RWPE1 (cell line): Measurements from ENCODE around the gene PIPOX.

ENCODE experiments used
- CTCF ChIA-PET: fragments of 350-600 bp; sonication (Branson Sonifier 250); formaldehyde crosslinking; extraction: SDS; loops from one replicate; lab custom pipeline; 2021; lab: Yijun Ruan, JAX
- POLR2A ChIA-PET: fragments of 400-600 bp; formaldehyde crosslinking; extraction: SDS; loops from one replicate; lab custom pipeline; 2020; ENCODE audit warnings: antibody characterized with exemption; ENCODE audit not compliant: low non-redundant PET; lab: Yijun Ruan, JAX
- DNase-seq: peaks from one replicate; pipeline ENCODE4 v3.0.0; 2012; ENCODE audit warnings: low spot score
- H3K27ac ChIP-seq: fragments of 450-650 bp; 2 replicates; pipeline ENCODE4 v1.5.1; 2017
- TF ChIP-seq, protein P1 (sequence below): fragments of 450-650 bp; conservative IDR thresholded peaks from 2 replicates; pipeline ENCODE4 v1.5.1; 2017; ENCODE audit warnings: low read depth, mild to moderate bottlenecking

PIPOX gene

DNA sequence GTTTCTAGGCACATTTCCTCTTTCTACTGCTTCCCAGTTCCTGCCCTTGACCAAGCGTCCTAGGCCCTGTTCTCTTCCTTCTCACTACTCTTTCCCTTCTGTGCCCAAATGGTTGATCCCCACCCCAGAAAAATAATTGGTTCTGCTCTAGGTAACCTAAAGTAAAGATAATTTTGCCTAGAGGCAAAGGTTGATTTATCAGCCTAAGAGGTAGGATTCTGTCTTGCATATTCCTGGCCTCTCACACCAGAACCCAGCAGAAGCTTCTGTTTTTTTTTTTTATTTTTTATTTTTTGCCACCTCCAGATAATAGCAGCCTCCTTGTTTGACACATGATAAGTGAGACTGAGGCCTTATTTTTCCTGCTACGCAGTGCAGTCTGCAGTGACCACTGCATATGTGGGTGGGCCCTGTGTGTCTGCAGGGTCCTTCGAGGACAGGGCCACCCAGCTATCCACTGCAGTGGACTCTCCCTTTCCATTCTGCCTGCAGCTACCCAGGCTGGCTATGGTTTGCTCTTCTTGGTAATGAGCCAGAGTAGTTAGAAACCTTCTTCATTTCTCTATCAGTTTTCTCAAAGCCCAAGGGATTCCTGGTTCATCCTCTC, 701 bp downstream of the PIPOX start:
- TF ChIP-seq, protein P1, sequence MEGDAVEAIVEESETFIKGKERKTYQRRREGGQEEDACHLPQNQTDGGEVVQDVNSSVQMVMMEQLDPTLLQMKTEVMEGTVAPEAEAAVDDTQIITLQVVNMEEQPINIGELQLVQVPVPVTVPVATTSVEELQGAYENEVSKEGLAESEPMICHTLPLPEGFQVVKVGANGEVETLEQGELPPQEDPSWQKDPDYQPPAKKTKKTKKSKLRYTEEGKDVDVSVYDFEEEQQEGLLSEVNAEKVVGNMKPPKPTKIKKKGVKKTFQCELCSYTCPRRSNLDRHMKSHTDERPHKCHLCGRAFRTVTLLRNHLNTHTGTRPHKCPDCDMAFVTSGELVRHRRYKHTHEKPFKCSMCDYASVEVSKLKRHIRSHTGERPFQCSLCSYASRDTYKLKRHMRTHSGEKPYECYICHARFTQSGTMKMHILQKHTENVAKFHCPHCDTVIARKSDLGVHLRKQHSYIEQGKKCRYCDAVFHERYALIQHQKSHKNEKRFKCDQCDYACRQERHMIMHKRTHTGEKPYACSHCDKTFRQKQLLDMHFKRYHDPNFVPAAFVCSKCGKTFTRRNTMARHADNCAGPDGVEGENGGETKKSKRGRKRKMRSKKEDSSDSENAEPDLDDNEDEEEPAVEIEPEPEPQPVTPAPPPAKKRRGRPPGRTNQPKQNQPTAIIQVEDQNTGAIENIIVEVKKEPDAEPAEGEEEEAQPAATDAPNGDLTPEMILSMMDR = no peak
- no peak for DNase-seq
- ChIA-PET CTCF (interaction anchor here (0.7 kb wide), 1 partner anchor 189 kb away, joined by 3 read pairs; no protein-coding TSS in a partner anchor), POLR2A (interaction anchor here (0.6 kb wide), 1 partner anchor 118 kb away, joined by 10 read pairs; no protein-coding TSS in a partner anchor)
- H3K27ac ChIP-seq = no peak overlapping the region

DNA sequence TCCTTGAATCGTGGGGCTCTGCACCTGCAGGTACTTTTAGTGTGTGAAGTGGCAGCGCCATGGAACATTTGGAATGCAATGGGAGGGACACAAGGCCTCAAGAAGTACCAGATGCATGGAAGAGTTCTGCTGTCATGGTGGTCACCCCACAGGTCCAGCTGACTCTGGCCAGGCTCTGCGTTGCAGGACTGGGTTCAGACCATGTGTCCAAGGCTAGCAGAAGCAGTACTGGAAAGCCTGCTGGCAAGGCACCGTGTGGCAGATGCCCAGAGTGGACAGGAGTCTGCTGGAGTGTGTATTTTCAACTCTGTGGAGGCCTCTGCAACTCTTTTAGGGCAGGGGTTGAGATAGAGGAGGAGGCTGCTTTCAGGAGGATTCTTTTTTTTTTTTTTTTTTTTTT, 2.1 kb downstream of the PIPOX start:
- no peak overlapping the region for H3K27ac ChIP-seq
- ChIA-PET POLR2A (no interaction called here), CTCF (no interaction called here)
- no peak for DNase-seq
- TF ChIP-seq, protein P1 = no peak

DNA sequence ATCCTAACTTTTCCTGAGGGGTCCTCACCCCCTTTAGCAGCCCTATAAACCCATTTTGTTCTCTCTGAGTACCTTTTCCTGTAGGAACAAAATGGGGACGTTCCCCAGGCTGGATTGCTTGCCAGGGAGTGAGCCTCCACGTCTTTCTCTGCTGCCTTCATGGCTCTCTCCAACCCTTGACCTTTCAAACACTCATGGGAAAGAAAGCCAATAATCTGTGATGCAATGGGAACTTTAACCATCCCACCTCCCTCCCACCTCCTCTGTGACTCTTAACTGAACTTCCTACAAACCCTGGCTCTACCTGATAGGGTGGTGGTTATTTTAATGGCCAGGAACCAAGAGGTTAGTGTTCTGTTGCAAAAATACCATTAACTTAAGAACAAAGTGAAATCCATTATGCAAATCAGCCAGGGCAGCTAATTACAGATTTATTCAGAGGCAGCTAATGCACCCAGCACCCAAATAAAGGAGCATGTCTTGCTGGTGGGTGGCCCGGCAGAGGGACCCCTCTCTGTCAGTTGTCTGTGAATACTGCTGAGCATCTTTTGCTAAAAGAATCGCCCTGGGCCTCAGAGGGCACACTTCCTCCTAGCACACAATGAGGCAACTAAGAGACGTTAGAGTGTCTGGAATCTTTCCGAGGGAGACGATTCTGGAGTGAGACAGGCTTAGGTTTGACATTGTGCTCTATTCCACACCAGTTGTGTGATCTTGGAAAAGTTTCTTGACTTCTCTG, 3.0 kb downstream of the PIPOX start:
- CTCF ChIA-PET = interaction anchor here (0.6 kb wide), 1 partner anchor 249 kb away, joined by 3 read pairs; no protein-coding TSS in a partner anchor
- TF ChIP-seq, protein P1 = no peak
- H3K27ac ChIP-seq = no peak overlapping the region
- DNase-seq = no peak
- POLR2A ChIA-PET = no interaction called here

DNA sequence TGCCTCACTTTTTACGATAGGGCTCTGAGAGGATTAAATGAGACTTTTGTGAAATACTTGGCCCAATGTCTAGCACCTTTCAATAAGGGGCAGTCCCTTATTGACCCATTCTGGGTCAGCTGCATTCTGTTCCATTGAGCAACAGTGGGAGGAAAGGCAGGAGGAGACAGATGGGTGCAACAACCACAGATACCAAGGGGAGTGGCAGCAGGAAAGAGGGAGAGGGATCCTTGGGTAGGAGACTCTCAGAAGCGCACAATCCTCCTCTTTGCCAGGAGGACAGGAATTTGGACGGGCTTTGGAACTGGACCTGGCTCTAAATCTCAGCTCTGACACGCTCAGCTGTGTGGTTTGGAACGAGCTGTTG, 3.5 kb downstream of the PIPOX start:
- TF ChIP-seq, protein P1 = no peak
- DNase-seq = no peak
- H3K27ac ChIP-seq = no peak overlapping the region
- ChIA-PET CTCF (interaction anchor here (0.6 kb wide), 2 partner anchors 37 to 248 kb away, joined by 3 to 4 read pairs; no protein-coding TSS in a partner anchor), POLR2A (no interaction called here)

DNA sequence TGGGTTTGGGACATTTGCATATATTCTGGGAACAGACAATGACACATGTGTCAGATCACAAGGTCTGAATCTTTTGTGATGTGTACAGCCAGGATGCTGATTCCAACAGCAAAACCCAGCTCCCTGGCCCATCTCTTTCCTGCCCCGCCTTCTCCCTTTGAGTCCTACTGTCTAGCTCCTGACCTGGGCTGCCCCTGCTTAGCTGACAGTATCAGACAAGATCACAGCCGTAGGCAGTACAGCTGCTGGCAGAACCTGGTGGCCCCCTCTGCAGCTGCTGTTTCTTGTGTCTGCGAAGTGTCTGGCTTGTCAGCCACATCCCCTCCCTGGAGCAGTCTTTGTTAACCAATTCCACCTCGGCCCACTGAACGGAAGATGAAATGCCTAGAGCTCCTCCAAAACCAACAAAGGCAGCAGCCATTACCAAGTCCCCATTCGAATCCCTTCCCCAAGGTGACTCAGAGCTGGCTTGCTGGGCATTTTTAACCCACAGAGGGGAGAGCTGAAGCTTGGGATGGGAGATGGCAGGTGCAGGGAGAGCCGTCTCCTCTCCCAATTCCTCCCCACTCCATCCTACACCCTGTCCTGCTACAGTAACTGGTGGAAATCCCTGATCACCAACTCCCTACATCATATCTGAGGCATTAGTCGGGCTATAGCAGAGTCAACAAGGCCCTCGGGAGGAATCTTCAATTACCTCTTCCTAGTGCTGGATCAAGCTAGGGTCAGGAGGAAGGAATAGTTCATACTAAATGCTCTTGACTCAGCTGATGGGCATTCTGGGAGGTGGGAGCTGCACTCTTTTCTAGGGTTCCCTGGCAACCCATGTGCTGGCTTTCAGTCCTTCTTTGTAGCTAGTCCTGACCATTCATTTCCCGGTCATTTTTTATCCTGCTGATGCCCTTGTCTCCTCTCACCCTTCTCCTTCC, 5.8 kb downstream of the PIPOX start:
- no peak overlapping the region for H3K27ac ChIP-seq
- CTCF ChIA-PET = no interaction called here
- TF ChIP-seq, protein P1 = no peak
- POLR2A ChIA-PET = no interaction called here
- DNase-seq = no peak
